HepG2 (cell line): ENCODE measurements around the gene PDE9A.
A peak's percentile ranks its signal among the peaks of the same experiment; 100 is the strongest.

Source experiments
- ATF6 ChIP-seq: sonication (generic); formaldehyde crosslinking; conservative IDR thresholded peaks from 2 replicates; pipeline ENCODE4 v1.4.0; 2020; ENCODE audit warnings: missing genetic modification reagents
- CHD2 ChIP-seq: IDR thresholded peaks from 2 replicates; pipeline ENCODE4 v1.6.1; 2011; ENCODE audit warnings: low read depth, low read length, improper control_type of control experiment
- CTCF ChIP-seq: sonication (generic); formaldehyde crosslinking; IDR thresholded peaks from 2 replicates; pipeline ENCODE4 v1.5.0; 2020; ENCODE audit warnings: mild to moderate bottlenecking, missing genetic modification reagents, moderate library complexity
- GABPB1 ChIP-seq: IDR thresholded peaks from 2 replicates; pipeline ENCODE4 v1.6.1; 2016; ENCODE audit warnings: mild to moderate bottlenecking, missing genetic modification reagents, moderate library complexity, missing compliant biosample characterization
- JUND ChIP-seq: sonication (generic); formaldehyde crosslinking; IDR thresholded peaks from 2 replicates; pipeline ENCODE4 v1.8.0; 2022; ENCODE audit warnings: mild to moderate bottlenecking, missing genetic modification reagents
- NR2C2 ChIP-seq: sonication (generic); formaldehyde crosslinking; IDR thresholded peaks from 2 replicates; pipeline ENCODE4 v1.4.0; 2020; ENCODE audit warnings: missing genetic modification reagents, mild to moderate bottlenecking, moderate library complexity, borderline replicate concordance
- RNF219 ChIP-seq: sonication (generic); formaldehyde crosslinking; IDR thresholded peaks from 2 replicates; pipeline ENCODE4 v1.5.0; 2020; ENCODE audit warnings: mild to moderate bottlenecking, missing genetic modification reagents
- USF2 ChIP-seq, 2 experiments: sonication (generic) in 1 of 2; formaldehyde crosslinking in 1 of 2; IDR thresholded peaks; 2 replicates each; pipeline versions ENCODE4 v1.5.1 to v1.6.1; 2011 to 2020; ENCODE audit warnings: borderline replicate concordance in 1 of 2, low read depth in 1 of 2, low read length in 1 of 2, mild to moderate bottlenecking in 1 of 2, missing genetic modification reagents in 1 of 2, moderate library complexity in 1 of 2
- ZNF142 ChIP-seq: sonication (generic); formaldehyde crosslinking; IDR thresholded peaks from 2 replicates; pipeline ENCODE4 v1.4.0; 2020; ENCODE audit warnings: missing genetic modification reagents
- ZNF143 ChIP-seq: sonication (generic); formaldehyde crosslinking; IDR thresholded peaks from 2 replicates; pipeline ENCODE4 v1.4.0; 2020; ENCODE audit warnings: missing genetic modification reagents
- ZNF883 ChIP-seq: sonication (generic); formaldehyde crosslinking; IDR thresholded peaks from 2 replicates; pipeline ENCODE4 v1.5.1; 2020; ENCODE audit warnings: mild to moderate bottlenecking, missing genetic modification reagents; ENCODE audit errors: not compliant biosample characterization

- TF ChIP-seq ATF6 (CRISPR knock-in tag): no peak
- no peak for TF ChIP-seq ZNF883
- peak; percentile 51; the same call in 1 of the 2 replicates for TF ChIP-seq GABPB1 (CRISPR knock-in tag)
- no peak for TF ChIP-seq RNF219
- TF ChIP-seq CTCF (CRISPR knock-in tag): no peak
- peak; percentile 55; the same call in 1 of the 2 replicates for TF ChIP-seq NR2C2 (CRISPR knock-in tag)
- TF ChIP-seq ZNF143 (CRISPR knock-in tag): no peak
- no peak for TF ChIP-seq USF2 (IDR thresholded peaks at IDR 0.05; ENCODE audit: low read depth, low read length)
- no peak for TF ChIP-seq USF2 (CRISPR knock-in tag; IDR thresholded peaks at IDR 0.05; ENCODE audit: borderline replicate concordance)
- no peak for TF ChIP-seq CHD2
- TF ChIP-seq ZNF142 (CRISPR knock-in tag): no peak
- no peak for TF ChIP-seq JUND (CRISPR knock-in tag)
Measured at GRCh38 chr21:42737951-42738590, 84.7 kb downstream of the PDE9A start.
